CD4-positive, alpha-beta T cell treated with Interleukin-10 for 1 hour (primary cell): ENCODE data around the gene NEURL1B.

Experiments used
- DNase-seq: peaks from one replicate; pipeline ENCODE4 v3.0.0-alpha.2; 2020

The NEURL1B gene

DNA sequence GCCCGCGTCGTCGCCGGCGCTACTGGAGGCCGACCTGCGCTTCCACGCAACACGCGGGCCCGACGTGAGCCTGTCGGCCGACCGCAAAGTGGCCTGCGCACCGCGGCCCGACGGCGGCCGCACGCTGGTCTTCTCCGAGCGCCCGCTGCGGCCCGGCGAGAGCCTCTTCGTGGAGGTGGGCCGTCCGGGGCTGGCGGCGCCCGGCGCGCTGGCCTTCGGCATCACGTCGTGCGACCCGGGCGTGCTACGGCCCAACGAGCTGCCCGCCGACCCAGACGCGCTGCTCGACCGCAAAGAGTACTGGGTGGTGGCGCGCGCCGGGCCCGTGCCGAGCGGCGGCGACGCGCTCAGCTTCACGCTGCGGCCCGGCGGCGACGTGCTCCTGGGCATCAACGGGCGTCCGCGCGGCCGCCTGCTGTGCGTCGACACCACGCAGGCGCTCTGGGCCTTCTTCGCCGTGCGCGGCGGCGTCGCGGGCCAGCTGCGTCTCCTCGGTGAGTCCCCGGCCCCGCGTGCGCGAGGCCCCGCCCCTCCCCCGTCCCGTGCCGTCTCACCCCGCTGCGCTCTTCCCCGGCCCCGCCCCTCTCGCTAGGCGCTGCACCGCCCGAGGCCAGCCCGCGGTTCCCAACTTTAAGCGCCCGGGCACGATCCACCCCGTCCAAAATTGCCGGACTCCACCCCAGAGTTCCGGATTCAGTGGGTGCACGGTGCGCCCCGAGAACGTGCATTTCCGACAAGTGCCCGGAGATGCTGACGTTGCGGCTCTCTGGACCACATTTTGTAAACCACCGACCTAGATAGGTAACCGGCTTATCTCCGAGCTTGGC is 42.8 kb downstream of the NEURL1B start:
- DNase-seq, result peak; percentile 73

- DNase-seq, result no peak
These were observed 44.0 kb downstream of the NEURL1B start for GRCh38 chr5:172685091-172685490.

- no peak for DNase-seq
These were observed 45.0 kb downstream of the NEURL1B start for GRCh38 chr5:172686111-172686510.

DNA sequence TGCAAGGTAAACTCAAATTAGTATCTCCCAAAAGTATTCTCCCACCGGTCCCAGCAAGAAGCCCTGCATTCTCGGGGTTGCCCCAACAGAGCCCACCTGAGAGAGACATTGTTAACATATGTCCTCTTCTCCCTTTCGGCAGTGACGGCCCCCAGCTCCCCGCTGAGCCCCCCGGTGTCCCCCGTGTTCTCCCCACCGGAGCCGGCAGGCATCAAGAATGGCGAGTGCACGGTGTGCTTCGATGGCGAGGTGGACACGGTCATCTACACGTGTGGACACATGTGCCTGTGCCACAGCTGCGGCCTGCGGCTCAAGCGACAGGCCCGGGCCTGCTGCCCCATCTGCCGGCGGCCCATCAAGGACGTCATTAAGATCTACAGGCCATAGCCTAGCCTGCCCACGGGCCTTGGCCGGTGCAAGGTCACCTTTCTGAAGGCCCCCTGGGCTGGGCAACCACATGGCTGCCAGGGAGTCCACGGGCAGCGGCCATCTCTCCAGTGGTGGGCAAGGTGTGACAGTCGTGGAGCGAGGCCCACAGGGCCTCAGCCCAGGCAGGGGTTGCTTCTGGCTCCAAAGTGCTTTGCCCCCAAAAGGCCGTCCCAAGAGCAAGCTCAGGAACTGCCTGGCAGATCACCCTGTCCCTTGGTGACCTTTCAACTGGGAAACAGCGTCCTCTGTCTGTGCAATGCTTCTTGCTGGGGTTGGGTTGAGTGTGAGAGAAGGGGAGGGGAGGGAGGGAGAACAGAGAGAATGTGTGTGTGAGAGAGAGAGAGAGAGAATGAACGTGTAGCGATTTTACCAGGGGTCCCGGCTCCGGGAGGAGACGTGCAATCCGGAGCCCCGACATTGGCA is 45.7 kb downstream of the NEURL1B start:
- no peak for DNase-seq

GRCh38 chr5:172687940-172688339 is 46.9 kb downstream of the NEURL1B start:
- DNase-seq, result no peak

DNA sequence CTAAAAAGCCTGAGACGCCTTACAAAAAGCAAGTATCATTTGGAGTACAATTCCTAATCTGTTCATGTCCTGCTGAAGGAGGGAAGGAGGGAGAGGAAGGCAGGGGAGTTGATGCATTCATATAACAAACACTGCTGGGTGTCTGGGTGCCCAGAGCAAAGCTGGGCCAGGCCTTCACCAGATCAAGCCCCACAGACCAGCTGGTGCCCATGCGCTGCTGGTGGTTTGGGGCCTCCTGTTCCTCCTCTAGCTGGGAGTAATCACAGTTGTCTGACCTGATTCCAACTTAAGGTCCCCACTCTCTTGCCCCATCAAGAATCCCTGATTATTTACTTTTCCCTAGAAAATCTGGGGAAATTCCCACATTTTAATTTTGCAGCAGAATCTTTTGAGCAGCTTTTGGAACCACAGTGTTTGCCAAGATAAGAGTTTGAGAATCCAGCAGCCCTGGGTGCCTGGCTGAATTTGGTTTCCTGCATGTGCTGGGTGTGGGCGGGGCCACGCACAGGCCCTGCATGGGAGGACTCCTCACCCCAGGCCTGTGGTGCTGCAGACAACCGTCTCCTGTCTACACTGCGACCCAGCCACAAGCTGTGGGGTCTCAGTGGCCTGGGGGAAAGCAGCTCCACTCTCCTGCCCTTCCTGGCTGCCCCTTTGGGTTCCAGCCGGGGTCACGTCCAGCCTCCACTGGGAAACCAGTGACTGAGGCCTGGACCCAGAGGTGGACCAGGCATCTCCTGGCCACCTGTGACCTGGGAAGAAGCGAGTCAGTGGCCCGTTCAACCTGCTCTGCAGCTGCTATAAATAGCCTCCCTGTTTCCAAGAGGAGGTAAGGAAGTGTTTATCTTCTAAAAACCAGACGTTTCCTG is 47.5 kb downstream of the NEURL1B start:
- DNase-seq, result no peak

DNA sequence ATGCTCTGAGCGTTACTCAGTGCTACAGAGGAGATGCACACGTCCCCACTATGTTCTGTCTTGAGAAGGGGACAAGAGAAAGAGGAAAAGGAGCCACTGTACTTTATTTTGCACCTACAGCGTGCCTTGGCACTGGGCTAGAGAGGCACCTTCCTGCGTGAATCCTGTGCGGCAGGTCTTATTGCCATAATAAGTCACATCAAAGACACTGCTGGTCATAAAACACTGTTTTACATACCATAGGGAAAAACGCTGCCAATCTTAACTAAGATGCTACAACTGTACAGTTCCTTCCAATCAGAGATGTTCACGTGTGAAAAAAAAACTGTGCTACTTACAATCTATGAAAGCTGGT is 48.1 kb downstream of the NEURL1B start:
- DNase-seq, result no peak

DNA sequence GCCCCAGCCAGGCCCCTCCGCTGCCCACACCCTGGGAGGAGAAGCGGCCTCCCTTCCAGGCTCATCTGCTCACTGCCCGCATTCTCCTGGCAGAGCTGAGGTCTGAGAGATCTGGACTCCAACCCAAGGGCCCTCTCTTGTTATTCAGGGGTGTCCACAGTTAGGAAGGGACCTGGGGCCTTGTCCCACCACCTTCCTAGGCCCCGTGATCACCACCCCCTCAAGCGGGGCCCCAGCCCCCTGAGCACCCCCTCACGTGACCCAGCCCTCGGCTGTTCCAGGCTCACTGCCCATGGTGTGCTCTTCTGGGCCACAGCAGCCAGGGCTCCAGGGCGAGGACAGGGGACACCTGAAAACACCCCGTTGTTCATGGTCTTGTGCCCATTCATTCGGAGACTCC is 48.7 kb downstream of the NEURL1B start:
- DNase-seq, result no peak

DNA sequence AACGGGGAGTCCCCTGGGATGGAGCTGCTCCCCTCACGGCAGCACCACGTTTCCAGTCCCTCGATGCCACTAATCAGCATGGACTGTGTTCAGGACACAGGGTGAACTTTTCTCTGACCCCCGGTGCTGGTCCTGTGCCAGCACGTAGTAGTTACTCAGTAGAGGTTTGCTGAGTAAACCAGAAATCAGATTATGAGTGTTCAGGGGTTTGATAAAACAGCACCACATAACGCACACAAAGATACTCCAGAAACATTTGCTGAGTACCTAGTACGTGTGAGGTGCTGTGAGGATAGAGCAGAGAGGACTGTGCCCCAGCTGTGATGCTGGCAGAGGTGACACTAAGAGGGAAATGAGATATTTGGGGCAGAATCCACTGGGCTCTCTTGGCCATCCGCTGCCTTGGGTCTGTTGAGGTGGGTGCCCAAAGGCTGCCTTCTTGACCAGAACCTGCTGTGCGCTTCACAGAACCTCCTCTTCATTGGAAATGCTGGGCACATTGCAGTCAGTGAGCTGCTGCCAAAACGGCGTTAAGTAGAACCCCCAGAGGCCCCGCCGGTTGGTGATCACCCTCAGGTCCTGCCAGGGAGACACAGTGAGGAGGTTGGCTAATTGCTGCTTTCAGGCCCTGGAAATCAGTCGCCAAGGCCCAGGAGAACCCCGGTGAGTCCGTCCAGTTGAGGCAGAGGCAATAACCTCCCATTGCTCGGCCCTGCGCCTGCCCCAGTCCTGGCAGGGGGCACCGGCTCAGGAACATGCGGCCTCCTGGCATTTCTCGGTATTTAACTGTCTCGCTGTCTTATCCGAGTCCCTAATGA is 49.4 kb downstream of the NEURL1B start:
- DNase-seq, result no peak

- DNase-seq, result no peak
These were observed 50.8 kb downstream of the NEURL1B start for GRCh38 chr5:172691886-172692285.

DNA sequence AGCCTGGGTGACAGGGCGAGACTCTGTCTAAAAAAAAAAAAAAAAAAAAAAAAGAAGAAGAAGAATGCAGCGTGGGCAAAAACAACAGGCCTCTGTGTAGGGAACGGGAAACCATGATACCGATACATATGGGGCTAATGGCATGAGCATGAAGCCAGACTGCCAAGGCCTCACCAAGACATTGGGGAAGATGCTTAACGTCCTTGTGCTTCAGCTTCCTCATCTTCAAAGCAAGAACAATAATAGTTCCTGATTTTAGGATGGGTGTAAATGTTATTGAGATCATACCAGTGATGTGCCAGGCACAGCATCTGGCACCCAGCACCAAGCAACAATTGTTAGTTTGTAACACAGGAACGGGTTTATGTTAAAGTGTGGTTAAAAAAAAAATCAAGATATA is 51.4 kb downstream of the NEURL1B start:
- no peak for DNase-seq

DNA sequence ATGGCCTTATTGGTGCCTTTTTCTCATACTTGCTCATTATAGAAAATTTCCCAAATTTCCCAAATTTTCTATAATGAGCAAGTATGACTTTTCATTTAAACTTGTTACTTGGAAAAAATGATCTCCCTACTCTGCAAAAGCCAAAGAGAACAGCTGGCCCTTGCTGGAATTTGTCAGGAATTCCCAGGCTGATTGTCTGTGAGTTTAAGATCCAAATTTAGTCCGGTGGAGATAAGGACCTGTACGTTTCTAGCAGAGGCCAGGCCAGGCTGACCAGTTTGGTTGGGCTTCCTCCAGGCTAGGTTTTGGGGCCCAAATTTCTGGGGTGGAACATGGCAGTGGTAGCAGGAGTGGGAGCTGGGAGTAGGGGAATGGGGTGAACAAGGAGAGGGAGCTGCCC is 51.9 kb downstream of the NEURL1B start:
- DNase-seq, result no peak

GRCh38 chr5:172694061-172694460 is 53.0 kb downstream of the NEURL1B start:
- no peak for DNase-seq

DNA sequence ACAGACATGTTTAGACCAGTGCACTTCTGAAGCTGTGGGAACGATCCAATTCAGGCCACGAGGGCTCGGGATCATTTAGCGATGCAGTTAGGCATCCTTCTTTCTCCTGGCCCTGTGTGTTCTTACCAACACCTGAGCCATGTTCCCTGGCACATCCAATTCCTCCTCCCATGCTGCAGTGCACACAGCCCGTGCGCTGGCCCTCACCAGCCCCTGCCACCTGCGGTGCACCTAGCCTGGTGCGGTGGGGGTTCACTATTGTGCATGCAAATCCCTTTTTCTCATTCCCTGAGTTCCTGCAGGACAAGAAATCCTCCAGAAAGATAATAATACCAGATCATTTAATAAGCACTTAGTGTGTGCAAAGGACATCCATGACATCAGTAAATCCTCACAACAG is 53.5 kb downstream of the NEURL1B start:
- DNase-seq, result no peak

- no peak for DNase-seq
These were observed 54.4 kb downstream of the NEURL1B start for GRCh38 chr5:172695232-172696054.

DNA sequence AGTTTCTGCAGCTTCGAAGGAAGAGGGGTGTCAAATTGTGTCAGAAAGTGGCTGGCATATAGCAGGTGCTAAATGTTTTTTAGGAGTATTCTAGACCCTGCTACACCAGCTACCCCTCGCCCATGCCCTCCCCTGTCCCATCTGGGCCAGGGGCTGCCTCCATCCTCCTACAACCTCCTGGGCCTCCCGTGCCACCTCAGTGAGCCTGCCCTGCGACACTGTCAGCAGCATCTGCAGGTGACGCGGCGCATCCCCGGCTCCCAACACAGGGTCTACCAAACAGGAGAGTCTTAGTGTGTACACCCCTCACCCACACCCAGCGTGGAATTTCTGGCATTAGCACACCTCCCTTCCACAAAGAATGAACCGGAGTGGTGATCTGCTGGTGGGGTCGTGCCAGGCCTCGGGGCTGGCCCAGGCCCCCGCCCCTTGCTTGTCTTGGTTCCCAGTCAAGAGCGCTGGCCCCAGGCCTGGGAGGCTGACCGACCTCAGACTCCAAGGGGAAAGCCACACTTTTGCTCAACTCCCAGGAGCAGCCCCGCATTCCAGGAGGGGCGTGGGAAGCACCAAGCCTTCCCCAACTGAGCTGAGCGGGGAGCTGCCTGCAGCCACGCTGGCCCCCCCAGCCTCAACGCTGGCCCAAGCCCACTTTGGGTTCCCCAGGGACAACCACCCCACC is 55.2 kb downstream of the NEURL1B start:
- DNase-seq, result no peak

DNA sequence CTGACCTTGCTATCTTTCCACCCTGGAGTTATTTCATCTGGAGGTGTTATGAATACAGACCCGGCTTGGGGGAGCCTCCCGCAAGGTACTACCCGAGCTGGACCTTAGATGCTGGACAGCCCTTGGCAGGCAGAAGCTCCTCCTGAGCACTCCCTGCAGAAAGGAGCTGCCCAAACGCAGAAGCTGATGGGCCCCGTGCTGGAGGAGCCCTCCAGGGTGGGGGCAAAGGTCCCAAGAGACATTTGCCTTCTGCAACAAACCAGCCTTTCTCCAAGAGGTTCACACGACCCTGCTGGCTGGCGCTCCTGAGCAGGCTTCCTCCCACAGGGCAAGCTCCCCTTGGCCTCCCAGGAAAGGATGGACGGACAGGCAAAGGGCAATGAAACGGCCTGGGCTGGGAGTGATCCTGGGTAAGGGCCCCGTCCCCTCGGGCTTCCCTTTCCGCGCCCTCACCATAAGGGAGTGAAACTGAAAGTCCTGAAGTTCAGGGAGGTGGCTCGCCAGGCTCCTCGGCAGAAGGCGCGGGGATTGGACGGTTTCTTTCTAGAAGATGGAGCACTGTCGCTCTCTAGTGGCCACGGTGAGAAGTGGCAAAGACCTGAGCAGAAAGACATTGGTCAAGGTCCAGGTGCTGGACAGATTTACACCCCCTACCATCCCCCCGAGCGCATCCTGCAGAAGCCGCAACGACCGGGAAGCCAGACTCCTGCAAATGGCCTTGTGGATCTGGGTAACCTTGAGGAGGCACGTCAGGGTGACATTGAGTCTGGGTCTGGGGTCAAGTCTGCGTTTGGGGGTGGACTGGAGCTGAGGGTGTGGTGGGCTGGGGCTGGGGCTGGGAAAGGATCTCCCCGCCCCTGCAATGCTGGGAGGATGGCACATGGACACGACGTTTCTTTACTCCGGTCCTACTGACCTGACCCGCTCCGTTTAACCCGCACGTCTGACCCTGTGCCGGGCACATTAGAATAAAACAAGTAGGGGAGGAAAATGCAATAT is 56.4 kb downstream of the NEURL1B start:
- peak; percentile 87 for DNase-seq

DNA sequence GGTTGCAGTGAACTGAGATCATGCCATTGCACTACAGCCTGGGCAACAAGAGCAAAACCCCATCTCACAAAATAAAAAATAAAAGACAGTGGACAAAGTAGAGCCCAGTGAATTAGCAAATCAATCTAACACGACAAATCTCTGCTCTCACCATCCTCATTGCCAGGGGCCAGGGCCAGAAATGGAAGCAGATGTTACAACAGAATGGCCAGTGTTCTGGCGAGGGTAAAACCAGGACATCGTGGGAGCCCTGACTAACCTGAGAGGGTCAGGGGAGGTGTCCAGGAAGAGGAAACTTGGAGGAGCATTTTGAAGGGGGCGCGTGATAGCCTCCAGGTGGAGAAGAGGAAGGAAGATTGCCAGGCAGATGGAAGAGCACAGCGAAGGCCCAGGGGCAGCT is 58.4 kb downstream of the NEURL1B start:
- no peak for DNase-seq

- DNase-seq, result no peak
These were observed 58.9 kb downstream of the NEURL1B start for GRCh38 chr5:172699999-172700364.
